ENCODE results near the gene APOB. TPM values are rescaled to one million over a fixed set of nuclear protein-coding genes. Genes with fewer than 3 reads are reported as not detected.

APOB gene
- polyA plus RNA-seq, 12 donors: 0.04 to 44.3 (median 0.15) TPM; not detected in 1

DNA sequence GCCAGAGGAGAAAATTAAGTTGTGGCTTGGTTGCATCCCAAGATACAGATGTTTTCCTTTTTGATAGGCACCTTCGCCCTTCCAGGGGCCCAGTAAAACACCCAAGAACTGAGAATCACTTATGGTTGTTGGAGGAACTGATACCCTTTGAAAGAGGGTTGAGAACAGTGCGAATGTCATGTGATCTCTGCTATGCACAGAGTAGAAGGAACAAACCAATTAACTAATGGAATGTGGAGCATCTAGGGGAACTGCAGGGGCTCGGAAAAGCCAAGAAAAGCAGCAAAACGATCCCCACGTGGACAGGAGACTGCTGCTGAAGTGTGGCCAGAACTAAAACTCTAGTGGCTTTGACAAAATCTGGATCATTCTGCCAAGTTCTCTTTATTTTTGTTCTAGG lies 58.8 kb downstream of the APOB start:
- DNase-seq: no peak

DNA sequence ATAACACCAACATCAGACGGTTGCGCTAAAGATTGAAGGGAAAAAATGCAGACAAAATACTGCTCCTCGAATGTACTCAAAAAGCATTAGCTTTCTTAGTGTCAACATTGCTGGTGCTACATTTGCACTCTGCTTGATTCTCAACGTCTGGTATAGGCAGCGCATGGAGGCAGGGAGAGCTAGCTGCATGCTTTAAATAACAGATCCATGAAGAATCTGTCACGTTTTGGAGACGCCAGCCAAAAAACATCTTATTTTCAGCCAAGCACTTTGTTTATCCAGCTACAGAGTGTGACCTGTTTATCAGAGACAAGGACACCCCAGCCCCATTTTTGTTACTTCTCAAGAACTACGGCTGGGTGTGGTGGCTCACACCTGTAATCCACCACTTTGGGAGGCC lies 59.5 kb downstream of the APOB start:
- no peak for DNase-seq

DNA sequence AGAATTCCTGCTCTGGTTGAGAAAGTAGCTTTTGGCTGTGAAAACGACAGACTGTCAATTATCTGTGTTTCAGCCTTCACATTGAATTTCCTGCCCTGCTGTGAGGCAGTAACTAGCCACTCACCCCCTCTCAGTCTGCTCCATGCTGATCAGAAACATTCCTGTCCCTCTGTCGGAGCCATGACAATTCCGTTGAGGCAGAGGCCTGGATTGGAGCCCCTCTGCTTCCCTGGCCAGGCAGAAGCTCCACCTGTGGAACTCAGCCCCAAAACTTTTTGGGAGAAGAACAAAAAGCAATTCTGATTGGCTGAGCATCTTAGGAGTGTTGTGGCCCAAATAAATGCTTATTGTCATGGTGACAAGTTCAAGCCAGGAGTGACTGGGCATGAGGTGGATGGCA lies 60.0 kb downstream of the APOB start:
- DNase-seq: no peak

DNA sequence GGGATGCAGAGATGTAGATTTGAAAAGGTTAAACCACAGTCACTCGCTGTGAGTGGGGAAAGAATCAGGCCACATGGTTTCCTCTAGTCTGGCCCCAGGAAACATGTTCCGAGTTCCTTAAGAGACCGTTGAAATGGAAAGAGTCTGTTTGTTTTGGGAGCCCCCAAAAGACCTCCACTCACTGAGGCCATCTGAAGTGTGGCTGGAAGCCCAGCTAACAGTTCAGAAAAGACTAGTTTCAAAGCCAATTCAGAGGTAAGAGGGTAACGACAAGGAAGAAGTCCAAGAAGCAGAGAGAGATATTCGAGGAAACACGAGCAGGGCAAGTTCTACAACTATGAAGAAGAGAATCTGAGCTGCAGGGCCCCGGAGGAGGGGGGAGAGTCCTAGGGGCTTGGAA lies 61.0 kb downstream of the APOB start:
- DNase-seq: no peak

DNA sequence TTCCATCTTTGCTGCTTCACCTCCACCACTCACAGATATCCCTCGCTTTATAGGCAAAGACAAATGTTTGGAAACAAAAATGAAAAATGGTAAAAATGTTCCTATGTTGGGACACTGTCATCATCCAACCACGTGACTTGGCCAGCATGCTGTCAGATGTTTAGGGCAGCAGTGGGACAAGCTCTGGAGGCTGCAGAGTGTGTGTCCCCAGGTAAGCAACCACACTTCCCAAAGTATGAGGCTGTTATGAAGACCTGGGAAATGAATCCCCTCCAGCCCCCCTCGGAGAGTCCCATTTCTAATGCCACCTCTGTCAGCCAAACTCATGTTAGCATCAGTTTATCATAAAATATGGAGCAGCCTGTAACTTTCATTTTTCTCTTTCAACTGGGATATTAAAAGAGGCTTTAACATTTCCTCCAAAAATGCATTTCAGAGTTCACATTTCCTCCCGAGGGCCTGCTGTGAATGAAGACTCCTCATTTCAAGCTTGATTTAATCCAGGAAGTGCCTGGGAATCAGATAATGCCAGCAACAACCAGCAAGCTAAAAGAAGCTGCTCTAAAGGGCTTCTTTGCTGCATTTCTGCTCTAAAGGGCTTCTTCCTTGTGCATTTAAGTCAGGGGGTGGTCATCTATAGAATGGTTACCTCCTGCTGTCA lies 66.2 kb downstream of the APOB start:
- DNase-seq: no peak

DNA sequence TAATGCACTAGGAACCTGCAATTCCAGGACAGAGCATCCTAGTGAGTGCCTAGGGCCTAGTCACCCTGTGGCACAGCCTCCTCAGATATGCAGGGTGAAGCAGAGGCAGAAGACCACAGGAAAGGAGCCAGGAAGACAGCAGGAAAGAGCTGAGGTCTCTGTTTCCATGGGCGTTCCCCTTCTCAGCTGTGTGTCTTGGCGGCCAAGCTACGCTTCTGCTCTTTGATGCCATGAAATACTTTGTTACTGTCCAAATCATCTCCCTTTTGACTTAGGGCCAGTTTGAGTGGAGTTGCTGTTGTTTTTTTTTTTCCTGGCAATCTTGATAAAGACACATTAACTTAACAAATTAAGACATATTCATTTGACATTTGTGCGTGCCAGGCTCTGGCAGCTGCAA lies 67.3 kb downstream of the APOB start:
- peak; percentile 62 for DNase-seq

DNA sequence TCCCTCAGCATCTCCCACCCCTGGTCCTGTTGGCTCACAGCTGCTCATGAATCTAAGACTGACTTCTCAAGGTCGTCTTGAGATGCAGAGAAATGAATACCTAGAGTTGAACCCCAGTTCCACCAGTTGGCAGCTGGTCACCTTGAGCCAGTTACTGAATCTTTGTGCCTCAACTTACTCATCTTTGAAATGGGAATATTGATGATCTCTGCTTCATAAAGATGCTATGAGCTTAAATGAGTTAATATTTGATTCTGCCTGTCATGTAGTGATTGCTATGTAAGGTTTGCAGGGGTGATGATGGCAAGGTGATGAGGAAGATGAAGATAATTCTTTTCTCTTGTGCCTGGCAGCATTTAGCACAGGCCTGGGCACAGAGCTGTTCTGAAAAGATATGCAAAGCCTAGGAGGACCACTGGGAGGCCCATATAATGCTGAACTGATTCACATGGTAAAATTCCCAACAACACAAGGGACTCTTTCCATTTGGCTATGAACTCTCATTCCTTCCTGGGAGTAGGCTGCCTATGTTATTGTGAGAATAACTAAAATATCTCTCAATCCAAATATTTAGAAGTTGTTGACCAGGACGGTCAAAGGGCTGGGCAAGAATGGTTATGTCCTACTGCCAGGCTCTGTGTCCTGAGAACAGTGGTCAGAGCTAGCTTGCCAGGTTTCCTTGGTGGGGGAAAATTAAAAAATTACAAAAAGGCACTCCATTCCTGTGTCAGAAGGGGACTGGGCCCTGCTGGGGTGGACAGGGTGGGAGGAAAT lies 70.9 kb downstream of the APOB start:
- no peak for DNase-seq

DNA sequence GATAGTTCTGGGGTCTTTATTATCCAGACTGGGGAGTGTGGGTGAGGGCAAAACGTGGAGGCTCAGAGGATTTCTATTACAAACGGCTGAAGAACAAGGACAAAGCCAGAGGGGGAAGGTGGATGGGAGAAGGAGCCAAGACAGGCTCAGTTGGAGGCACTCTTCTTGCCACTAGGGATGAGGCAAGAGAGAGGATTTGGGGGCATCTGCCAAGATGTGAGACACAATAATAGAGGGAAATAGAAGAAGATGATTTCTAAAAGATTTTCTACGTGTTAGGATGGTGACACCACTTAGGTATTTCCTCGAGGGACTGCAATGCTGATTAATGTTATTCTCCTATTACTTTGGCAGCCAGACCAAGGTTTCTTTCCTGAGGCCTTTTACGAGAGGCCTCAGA lies 71.8 kb downstream of the APOB start:
- DNase-seq: no peak

DNA sequence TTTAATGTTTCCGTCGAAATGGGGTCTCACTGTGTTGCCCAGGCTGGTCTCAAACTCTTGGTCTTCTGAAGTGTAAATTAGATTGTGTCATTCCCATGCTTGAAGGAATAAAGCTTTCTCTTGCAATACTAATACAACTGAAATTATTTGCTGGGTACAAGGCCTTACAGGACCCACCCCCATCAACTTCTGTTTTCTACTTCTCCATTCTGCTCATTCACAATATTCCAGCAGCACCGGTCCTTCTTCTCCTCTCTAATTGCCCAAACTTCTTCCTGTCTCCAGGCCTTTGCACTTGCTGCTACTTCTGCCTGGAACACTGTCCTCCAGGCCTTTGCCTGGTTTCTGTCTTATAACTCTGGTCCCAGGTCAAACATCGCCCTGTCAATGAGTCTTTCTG lies 73.8 kb downstream of the APOB start:
- DNase-seq: no peak

DNA sequence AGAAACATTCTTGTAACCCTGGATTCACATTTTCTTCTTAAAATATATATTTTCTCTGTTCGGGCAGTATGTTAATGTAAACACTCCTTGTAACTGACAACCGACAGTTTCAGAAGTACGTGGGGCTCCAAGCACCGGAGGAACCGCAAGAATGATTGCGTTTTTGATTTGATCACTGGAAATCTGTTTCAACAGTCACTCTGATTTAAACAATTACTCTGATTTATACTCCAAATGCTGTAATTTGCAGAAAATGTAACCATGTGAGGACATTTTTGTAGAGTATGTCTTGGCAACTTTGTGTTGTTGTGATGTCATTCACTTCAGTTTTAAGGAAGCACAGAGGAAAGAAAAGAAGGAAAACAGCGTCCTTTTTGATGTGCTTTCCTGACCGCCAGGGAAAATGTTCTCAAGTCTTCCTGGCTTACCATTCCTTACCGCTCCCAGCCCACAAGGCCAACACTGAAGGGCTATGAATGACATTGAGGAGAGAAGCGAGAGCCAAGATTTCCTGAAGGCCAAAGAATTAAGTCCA lies 77.7 kb downstream of the APOB start:
- no peak for DNase-seq

DNA sequence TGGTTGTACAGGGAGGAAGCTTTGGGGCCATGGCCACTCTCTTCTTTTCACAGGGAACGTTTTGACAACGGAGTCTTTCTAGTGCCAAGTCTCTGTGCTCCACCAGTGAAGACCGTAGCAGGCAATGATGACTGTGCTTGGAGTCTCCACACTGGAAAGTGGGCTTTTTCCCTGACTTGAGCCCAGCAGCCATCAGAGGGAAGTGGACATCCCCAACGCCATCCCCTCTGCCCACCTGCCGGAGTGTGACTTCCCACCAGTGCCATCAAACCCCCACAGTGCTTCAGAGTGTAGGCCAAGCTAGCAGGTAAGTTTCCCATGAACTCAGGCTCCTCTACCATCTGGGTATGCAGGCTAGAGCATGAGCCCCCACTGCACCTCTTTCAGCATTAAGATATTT lies 78.7 kb downstream of the APOB start:
- DNase-seq: no peak

DNA sequence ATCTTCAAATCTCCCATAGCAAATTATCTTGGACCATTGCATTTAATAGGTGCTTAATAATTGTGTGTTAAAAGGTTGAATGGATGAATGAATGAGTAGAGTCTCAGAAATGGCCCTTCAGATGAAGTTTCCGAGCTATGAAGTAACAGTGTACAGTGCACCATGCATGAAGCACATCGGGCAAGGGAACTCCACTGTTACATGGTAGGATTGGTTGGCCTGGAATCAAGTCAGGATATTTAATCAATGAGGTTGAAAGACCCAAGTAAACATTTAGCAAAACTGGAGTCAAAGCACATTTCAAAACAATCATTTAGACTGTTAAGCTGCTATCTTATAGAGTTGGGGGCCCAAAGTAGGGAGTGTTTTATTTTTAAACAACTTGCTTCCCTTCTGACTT lies 80.0 kb downstream of the APOB start:
- no peak for DNase-seq

DNA sequence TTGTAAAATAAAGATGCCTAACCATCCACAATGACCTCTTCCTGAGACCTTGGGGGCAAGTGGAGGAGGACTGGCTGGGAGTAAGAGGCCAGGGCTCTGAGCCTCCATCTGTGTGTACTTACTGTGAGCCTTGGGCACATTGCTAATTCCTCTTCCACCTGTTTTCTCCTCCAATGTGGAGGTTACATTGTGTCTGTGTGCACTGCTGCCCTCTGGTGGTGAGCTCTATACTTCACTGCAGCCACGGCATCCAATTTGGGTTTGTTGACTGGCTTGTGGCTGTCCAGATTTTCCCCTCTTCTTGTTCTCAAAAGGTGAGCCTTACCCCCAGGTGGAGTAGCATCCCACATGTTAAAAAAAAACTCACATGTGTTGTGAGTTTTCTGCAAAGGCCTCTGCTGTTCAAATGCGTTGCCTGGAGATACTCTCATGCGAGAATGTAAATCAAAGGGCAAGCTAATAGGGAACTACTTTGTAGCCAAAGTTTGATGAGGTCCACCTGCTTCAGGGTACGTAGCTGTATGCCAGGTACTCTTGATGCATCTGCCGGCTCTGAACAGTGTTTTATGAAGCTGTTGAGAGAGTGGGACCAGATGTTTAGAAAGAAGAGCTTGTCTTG lies 80.8 kb downstream of the APOB start:
- peak; percentile 73 for DNase-seq

DNA sequence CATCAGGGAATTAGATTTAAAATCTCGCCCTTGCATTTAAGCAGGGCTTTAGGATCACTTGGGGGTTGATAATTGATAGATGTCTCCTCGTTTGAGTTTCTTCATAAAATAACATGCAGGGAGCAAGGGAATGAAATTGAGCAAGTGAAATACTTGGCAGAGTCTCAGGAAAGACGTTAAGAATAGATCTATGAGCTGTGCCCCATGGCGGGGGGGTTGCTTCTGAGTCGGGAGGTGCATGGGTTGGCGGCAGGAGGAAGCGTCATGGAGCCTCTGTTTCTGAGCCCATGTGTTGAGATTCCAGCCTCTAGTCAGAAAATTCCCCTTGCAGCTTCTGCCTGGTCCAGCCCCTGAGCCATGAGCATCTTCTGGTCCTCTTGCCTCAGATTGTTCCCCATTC lies 82.0 kb downstream of the APOB start:
- no peak for DNase-seq

DNA sequence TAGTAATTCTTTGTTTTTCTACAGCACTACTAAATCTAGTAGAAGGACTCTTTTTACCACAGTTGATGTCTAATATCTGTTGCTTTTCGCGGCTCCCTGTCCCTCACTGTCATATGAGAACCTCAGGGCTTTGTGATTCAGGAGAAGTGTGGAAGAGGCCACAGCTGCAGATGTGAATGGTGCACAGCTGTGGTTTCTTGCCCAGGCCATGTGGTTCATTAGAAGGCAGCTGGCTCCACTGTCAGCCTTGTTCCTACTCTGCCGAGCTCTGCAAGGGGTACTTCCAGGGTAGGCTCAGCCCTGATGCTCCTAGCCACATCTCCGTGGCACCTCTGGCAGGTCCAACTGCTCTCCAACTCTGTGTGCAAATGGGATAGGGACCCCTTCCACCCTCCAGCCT lies 83.9 kb downstream of the APOB start:
- DNase-seq: no peak

DNA sequence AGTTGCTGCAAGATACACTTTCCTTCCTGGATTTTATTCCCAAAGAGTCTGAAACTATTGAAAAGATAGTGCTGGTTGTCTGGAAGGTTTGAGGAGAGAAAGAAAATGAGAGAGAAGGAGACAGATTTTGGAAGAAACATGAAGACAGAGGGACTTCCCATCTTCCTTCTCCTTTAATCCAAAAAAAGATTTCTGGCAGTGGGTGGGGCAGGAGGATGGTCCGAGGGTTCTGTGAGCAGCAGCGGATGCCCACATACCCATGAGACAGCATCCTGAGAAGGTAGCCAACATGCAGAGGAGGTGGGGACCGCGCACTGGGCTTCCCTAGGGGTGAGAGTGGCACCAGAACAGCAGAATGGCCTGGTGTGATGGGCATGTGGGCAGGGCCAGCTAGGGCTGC lies 84.6 kb downstream of the APOB start:
- no peak for DNase-seq

DNA sequence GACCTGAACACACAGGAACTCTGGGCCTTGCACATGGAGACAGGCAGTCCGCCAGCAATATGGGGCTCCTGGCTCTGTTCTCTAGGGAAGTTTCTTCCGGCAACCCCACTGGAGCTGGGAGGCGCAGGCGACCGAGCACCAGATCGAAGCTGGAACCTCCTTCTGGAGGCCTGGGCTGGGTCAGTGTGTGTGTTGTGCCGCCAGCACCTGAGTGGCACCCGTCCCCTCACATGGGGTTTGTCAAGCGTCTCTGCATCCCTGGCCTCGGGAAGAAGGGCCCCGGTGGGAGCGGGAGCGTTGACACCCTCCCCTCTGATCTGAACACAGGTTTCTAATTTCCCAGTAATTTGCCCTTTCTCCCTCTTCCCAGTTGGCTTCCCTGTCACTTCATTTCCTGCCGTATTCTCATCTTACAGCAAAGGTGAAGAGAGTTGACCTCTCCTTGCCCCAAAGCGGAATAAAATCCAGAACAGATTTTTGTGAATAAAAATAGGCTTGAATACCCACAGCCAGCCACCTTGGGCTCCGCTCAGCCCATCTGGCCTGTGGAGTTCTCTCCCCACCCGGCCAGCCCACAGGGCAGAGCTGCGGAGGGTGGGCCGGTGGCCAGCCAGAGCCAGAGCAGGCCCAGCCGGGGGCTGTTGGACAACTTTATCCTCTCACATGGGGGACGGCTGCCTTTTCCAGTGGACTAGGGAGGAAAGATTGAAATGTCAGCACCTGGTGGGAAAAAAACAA lies 85.9 kb downstream of the APOB start:
- DNase-seq: no peak

DNA sequence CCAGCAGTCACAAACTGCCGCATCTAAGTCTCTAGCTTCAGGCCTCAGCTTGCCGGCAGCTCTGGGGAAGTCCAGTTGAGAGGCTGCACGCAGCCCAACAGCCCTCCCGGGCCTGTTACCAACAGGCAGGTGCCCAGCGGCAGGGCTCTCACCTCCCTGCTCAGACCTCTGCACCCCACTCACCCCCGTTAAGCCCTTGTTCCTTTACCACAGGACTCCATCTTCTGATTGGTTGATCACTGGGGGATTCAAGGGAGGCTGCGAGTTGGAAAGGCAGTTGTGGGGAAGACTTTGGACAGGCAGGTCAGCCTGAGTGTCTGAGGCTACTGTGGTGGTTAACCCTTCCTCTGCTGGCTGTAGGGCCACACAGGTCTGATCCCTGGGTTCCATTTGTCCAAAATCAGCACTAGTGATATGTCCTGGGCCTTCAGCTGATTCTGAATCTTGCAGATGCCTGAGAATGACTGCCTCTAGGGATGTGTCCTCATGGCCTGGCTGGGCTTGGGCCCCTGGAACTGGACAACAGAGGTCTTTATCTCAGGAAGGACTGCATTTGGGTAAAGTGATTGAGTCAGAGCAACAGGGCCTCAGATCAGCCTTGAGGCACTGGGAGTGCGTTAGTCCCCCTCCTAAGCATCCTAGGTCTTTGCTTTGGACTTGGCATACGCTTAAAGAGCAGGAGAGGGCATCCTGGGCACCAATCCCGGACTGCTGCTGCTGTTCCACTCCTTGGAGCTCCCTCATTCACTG lies 88.4 kb downstream of the APOB start:
- DNase-seq: no peak

DNA sequence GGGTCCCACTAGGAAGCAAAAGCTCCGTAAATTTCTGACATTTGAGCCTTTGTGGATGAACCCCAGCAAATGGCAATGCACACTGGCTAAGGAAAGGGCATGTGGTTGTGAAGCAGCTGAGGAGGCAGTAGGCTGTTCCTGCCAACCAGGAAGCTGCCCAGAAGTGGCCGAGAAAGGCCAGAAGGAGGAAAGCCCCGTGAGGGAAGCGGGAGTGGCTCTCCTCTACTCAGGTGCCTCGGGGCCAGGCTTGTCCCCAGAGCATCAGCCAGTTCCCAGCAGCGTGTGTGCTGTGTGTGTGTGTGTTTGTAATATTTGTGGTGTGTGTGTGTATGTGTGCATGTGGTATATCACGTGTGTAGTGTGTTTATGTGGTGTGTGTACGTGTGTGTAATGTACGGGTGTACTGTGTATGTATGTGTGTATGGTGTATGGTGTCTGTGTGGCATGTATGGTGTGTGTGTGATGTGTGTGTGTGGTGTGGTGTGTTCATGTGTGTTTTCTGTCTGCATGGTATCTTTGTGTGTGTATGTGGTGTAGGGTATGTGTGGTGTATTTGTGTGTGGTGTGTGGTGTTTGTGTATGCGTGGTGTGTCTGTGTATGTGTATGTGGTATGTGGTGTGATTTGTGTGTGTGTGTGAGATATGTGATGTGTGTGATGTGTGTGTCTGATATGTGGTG lies 90.6 kb downstream of the APOB start:
- no peak for DNase-seq

Data from muscle of arm (tissue), 12 donors.